ENCODE results near the gene TNFRSF18.

The TNFRSF18 gene

GRCh38 chr1:1243807-1244191, 37.4 kb upstream of the TNFRSF18 start:
- no peaks in the 10 kb centered on the region for H3K27me3 Mint-ChIP-seq
- peaks cover 8% of the 10 kb centered on the region for H3K4me1 Mint-ChIP-seq
- no peaks in the 10 kb centered on the region for H3K9me3 Mint-ChIP-seq
- H3K4me3 Mint-ChIP-seq = no peak overlapping the region
- DNase-seq (no peak), ATAC-seq (no peak)
- H3K27ac Mint-ChIP-seq = no peak overlapping the region

GRCh38 chr1:1243266-1243660, 36.9 kb upstream of the TNFRSF18 start:
- peaks cover 8% of the 10 kb centered on the region for H3K4me1 Mint-ChIP-seq
- H3K27ac Mint-ChIP-seq = no peak overlapping the region
- H3K27me3 Mint-ChIP-seq = no peaks in the 10 kb centered on the region

GRCh38 chr1:1242461-1243265, 36.3 kb upstream of the TNFRSF18 start:
- ATAC-seq (no peak), DNase-seq (no peak)
- no peaks in the 10 kb centered on the region for H3K9me3 Mint-ChIP-seq

More at GRCh38 chr1:1243266-1243660, 36.9 kb upstream of the TNFRSF18 start:
- ATAC-seq (peak; percentile 6), DNase-seq (no peak)
- H3K4me3 Mint-ChIP-seq = no peak overlapping the region
- no peaks in the 10 kb centered on the region for H3K9me3 Mint-ChIP-seq

GRCh38 chr1:1241588-1242219, 35.3 kb upstream of the TNFRSF18 start:
- H3K27ac Mint-ChIP-seq = no peak overlapping the region
- DNase-seq = no peak
- no peaks in the 10 kb centered on the region for H3K27me3 Mint-ChIP-seq
- no peaks in the 10 kb centered on the region for H3K9me3 Mint-ChIP-seq
- H3K4me3 Mint-ChIP-seq = no peak overlapping the region
- no peaks in the 10 kb centered on the region for H3K4me1 Mint-ChIP-seq
- no peak for ATAC-seq

More at GRCh38 chr1:1242461-1243265, 36.3 kb upstream of the TNFRSF18 start:
- Mint-ChIP-seq H3K27me3 (no peaks in the 10 kb centered on the region), H3K4me3 (no peak overlapping the region), H3K4me1 (peaks cover 5% of the 10 kb centered on the region), H3K27ac (no peak overlapping the region)

- Mint-ChIP-seq H3K4me1 (no peaks in the 10 kb centered on the region), H3K4me3 (no peak overlapping the region), H3K27ac (peak overlapping the region in 1 of 2 donors; percentile 7), H3K27me3 (no peaks in the 10 kb centered on the region), H3K9me3 (no peaks in the 10 kb centered on the region)
- no peak for ATAC-seq
- DNase-seq = no peak
Measured at GRCh38 chr1:1240822-1241587, 34.6 kb upstream of the TNFRSF18 start.

- Mint-ChIP-seq H3K27me3 (no peaks in the 10 kb centered on the region), H3K4me3 (no peak overlapping the region), H3K4me1 (no peaks in the 10 kb centered on the region), H3K9me3 (no peaks in the 10 kb centered on the region), H3K27ac (no peak overlapping the region)
- ATAC-seq (no peak), DNase-seq (no peak)
Measured at GRCh38 chr1:1240348-1240732, 33.9 kb upstream of the TNFRSF18 start.

GRCh38 chr1:1239614-1240347, 33.4 kb upstream of the TNFRSF18 start:
- H3K4me1 Mint-ChIP-seq = peaks cover 6% of the 10 kb centered on the region
- ATAC-seq = no peak
- H3K27ac Mint-ChIP-seq = no peak overlapping the region
- no peak overlapping the region for H3K4me3 Mint-ChIP-seq
- DNase-seq = no peak
- no peaks in the 10 kb centered on the region for H3K9me3 Mint-ChIP-seq
- no peaks in the 10 kb centered on the region for H3K27me3 Mint-ChIP-seq

GRCh38 chr1:1239227-1239613, 32.8 kb upstream of the TNFRSF18 start:
- Mint-ChIP-seq H3K27me3 (no peaks in the 10 kb centered on the region), H3K9me3 (no peaks in the 10 kb centered on the region), H3K4me3 (no peak overlapping the region), H3K27ac (no peak overlapping the region), H3K4me1 (peaks cover 11% of the 10 kb centered on the region)
- ATAC-seq (no peak), DNase-seq (no peak)

- Mint-ChIP-seq H3K9me3 (no peaks in the 10 kb centered on the region), H3K27ac (no peak overlapping the region), H3K4me3 (no peak overlapping the region), H3K27me3 (no peaks in the 10 kb centered on the region), H3K4me1 (peaks cover 16% of the 10 kb centered on the region)
- DNase-seq (no peak), ATAC-seq (no peak)
Measured at GRCh38 chr1:1238702-1239178, 32.3 kb upstream of the TNFRSF18 start.

GRCh38 chr1:1237874-1238701, 31.7 kb upstream of the TNFRSF18 start:
- ATAC-seq (peak; percentile 10), DNase-seq (no peak)
- no peak overlapping the region for H3K4me3 Mint-ChIP-seq
- H3K27ac Mint-ChIP-seq = no peak overlapping the region
- no peaks in the 10 kb centered on the region for H3K9me3 Mint-ChIP-seq
- H3K4me1 Mint-ChIP-seq = peaks cover 22% of the 10 kb centered on the region
- H3K27me3 Mint-ChIP-seq = no peaks in the 10 kb centered on the region

GRCh38 chr1:1236945-1237873, 30.8 kb upstream of the TNFRSF18 start:
- no peak overlapping the region for H3K4me3 Mint-ChIP-seq

GRCh38 chr1:1236176-1236763, 29.9 kb upstream of the TNFRSF18 start:
- peak overlapping the region in 1 of 2 donors; percentile 65 for H3K27ac Mint-ChIP-seq
- DNase-seq (no peak), ATAC-seq (no peak)
- H3K4me3 Mint-ChIP-seq = no peak overlapping the region
- no peaks in the 10 kb centered on the region for H3K9me3 Mint-ChIP-seq
- peaks cover 22% of the 10 kb centered on the region for H3K4me1 Mint-ChIP-seq
- H3K27me3 Mint-ChIP-seq = no peaks in the 10 kb centered on the region

More at GRCh38 chr1:1236945-1237873, 30.8 kb upstream of the TNFRSF18 start:
- peak; percentile 3 for ATAC-seq
- H3K27ac Mint-ChIP-seq = peak overlapping the region in 1 of 2 donors; percentile 74
- H3K9me3 Mint-ChIP-seq = no peaks in the 10 kb centered on the region
- DNase-seq = no peak
- H3K4me1 Mint-ChIP-seq = peaks cover 22% of the 10 kb centered on the region
- no peaks in the 10 kb centered on the region for H3K27me3 Mint-ChIP-seq

- H3K9me3 Mint-ChIP-seq = no peaks in the 10 kb centered on the region
- DNase-seq (no peak), ATAC-seq (no peak)
- H3K4me3 Mint-ChIP-seq = no peak overlapping the region
- H3K4me1 Mint-ChIP-seq = peaks cover 31% of the 10 kb centered on the region
- H3K27me3 Mint-ChIP-seq = no peaks in the 10 kb centered on the region
- peak overlapping the region in 1 of 2 donors; percentile 54 for H3K27ac Mint-ChIP-seq
Measured at GRCh38 chr1:1235016-1235744, 28.8 kb upstream of the TNFRSF18 start.
